MV-4-11 (cell line): ENCODE data around the gene PPFIA3.
"Not testable (repeated sequence)": the region's sequence is repeated elsewhere in the genome, so short reads cannot be mapped to it uniquely, and the experiment has no call there.

Experiments
- DNase-seq: peaks from one replicate; lab custom pipeline; 2025; lab: John Stamatoyannopoulos, UW

The PPFIA3 gene

GRCh38 chr19:49125025-49125731, 5.8 kb downstream of the PPFIA3 start:
- DNase-seq: no peak

DNA sequence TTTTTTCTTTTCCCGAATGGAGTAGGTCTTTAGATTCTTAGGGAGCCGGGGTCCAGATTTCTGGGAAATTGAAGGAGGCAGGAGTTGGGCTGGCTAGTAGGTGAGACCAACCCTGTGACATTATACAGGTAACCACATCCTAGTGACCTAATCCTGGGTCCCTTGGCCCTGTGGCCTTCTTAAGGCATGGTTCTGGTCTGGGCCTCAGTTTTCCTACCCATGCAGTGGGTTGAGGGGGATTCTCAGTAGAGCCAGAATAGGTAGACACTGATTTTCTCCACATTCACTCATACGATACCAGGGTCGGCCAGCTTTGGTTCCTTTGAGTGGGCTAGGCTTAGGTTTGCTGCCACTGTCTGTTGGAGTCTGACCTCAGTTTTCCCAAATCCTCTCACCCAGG, 7.2 kb downstream of the PPFIA3 start:
- DNase-seq: no peak

DNA sequence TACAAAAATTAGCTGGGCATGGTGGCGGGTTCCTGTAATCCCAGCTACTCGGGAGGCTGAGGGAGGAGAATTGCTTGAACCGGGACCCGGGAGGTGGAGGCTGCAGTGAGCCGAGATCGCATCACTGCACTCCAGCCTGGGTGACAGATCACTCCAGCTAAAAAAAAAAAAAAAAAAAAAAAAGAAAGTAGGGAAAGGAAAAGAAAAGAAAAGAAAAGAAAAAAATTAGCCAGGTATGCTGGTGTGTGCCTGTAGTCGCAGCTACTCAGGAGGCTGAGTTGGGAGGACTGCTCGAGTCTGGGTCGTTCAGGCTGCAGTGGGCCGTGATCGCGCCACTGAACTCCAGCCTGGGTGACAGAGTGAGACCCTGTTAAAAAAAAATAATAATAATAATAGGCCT, 7.9 kb downstream of the PPFIA3 start:
- not testable (repeated sequence) for DNase-seq

DNA sequence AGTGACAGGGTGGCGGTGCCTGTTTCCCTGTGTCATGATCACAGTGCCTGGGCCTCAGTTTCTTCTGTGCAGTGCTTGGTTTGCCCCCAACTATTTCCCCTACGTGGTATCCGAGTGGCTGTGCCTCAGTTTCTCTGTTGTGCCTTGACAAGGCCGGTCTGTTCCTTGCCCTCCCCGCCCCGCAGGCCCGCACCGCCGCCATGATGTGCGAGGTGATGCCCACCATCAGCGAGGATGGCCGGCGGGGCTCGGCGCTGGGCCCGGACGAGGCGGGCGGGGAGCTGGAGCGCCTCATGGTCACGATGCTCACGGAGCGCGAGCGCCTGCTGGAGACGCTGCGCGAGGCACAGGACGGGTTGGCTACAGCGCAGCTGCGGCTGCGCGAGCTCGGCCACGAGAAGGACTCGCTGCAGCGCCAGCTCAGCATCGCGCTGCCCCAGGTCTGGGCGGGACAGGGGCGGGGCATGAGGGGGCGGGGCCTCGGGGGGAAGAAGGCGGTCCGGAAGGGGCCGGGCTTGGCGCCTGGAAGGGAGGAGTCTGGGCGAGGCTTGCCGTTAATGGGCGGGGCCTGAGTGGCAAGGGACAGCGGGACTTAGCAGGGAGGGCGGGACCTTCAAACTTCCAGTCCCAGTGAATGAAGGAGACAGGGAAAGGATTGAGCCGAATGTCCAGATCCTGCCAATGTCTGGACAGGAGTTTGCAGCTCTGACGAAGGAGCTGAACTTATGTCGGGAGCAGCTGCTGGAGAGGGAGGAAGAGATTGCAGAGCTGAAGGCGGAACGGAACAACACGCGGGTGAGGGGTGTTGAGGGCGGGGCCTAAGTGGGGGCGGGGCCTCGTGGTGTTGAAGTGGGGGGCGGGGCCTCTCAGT, 8.6 kb downstream of the PPFIA3 start:
- peak; percentile 97 for DNase-seq

DNA sequence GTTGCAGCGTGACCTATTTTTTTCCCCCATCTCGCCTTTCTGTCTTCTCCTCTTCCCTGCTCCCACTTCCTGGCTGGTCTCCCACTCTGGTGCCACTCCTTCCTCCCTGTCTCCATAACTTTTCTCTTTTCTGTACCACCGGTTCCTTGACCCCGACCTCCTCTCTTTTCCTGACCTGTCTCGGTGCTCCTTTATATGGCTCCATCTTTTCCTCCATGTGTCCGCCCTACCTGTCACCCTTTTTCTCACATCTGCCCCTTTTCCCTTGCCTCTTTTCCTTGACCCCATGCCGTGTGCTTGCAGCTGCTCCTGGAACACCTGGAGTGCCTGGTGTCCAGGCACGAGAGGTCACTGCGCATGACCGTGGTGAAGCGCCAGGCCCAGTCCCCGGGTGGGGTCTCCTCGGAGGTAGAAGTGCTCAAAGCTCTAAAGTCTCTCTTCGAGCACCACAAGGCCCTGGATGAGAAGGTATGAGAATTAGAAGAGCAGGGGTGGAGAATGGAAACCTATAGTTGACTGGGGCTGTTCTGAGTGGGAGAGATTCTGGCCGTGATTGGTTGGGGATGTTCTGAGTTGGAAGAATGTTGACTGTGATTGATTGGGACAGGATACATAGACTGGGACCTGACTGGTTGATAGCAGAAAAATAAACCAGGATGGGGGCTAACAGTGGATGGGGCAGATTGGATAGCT, 9.3 kb downstream of the PPFIA3 start:
- no peak for DNase-seq

- DNase-seq: no peak
These were observed 9.9 kb downstream of the PPFIA3 start for GRCh38 chr19:49129238-49129583.

DNA sequence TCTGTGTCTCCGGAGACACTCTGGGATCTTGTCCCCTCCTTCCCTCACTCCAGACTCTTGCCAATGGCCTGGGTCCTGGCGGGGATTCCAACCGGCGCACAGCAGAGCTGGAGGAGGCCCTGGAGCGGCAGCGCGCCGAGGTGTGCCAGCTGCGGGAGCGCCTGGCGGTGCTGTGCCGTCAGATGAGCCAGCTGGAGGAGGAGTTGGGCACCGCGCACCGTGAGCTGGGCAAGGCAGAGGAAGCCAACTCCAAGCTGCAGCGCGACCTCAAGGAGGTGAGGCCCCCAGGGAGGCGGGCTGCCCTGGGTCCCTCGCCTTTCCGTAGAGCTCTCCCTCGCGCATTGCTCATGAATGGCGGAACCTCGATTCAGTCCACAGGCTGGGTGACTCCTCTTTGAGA, 11.0 kb downstream of the PPFIA3 start:
- no peak for DNase-seq

- DNase-seq: no peak
These were observed 13.7 kb downstream of the PPFIA3 start for GRCh38 chr19:49132974-49133609.

GRCh38 chr19:49133621-49134454, 14.5 kb downstream of the PPFIA3 start:
- DNase-seq: no peak

GRCh38 chr19:49135686-49136085, 16.3 kb downstream of the PPFIA3 start:
- DNase-seq: no peak

GRCh38 chr19:49136771-49137171, 17.4 kb downstream of the PPFIA3 start:
- DNase-seq: no peak

DNA sequence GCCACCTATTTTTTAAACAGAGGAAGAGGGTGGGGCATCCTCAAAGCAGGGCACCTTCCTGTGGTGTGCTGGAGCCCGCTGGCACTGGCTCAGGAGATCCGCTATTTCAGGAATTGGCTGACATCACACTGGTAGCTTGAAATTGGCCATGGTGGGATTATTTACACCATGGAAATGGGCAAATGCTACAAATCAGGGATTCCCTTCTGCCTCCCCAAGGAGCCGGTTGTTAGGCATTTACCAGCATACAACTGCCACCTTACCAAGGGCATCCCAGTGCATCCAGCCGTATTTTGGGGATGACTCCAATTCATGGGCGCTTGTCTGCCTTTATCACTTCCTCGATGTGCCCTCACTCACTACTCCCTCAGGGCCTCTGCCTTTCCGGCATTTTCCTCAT, 21.6 kb downstream of the PPFIA3 start:
- DNase-seq: no peak

- DNase-seq: peak; percentile 23
These were observed 22.0 kb downstream of the PPFIA3 start for GRCh38 chr19:49141352-49141751.

DNA sequence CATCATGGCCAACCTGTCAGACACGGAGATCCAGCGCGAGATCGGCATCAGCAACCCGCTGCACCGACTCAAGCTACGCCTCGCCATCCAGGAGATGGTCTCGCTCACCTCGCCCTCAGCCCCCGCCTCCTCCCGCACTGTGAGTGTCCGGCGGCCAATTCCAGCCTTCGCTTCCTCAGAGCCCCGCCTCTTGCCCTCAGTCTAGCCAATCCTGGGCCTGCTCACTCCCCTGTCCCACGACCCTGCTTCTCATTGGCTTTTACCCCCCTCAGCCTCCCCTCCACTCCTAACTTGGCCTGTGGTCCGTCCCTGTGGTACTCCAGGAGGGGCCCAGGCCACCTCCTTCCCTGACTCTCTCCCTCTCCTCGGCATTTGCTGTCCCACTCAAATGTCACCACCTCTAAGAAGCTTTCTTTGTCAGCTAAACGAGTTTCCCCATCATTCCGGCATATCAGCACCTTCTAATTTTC, 23.6 kb downstream of the PPFIA3 start:
- no peak for DNase-seq

GRCh38 chr19:49145573-49146407, 26.4 kb downstream of the PPFIA3 start:
- peak; percentile 75 for DNase-seq

- not testable (repeated sequence) for DNase-seq
These were observed 27.0 kb downstream of the PPFIA3 start for GRCh38 chr19:49146408-49146770.

DNA sequence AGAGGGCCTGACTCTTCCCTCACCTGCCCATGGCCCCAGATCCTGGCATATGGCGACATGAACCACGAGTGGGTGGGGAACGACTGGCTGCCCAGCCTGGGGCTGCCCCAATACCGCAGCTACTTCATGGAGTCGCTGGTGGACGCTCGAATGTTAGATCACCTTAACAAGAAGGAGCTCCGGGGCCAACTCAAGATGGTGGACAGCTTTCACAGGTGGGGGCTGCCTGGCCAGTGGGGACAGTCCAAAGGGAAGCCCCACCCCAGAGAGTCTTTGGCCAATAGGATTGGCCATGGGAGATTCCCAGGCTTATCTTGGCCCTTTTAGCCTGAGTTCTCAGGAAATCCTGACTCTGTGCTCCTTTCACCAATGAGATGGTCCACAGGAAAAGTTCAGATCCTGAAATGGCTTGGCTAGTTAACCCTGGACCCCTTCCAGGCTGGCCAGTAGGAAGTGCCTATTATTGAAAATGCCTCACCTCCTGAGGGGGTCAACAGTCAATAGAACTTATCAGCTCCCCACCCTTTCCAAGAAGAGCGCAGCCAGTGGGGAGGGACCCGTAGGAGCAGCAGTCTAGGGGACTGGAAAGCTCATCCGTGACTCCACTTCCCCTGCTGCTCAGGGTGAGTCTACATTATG, 28.8 kb downstream of the PPFIA3 start:
- no peak for DNase-seq

- DNase-seq: peak; percentile 90
These were observed 29.7 kb downstream of the PPFIA3 start for GRCh38 chr19:49148784-49149651.

- peak; percentile 74 for DNase-seq
These were observed 30.3 kb downstream of the PPFIA3 start for GRCh38 chr19:49149652-49150105.
